A549 (cell line): ENCODE measurements around the gene RSPH9. TPM values are rescaled to one million over a fixed set of nuclear protein-coding genes. Genes with fewer than 3 reads are reported as not detected.
A peak's percentile ranks its signal among the peaks of the same experiment; 100 is the strongest.

Experiments used
- ATAC-seq, 2 experiments: fragments of 200-7000 bp in 1 of 2; fragments of >200 bp in 1 of 2; cut with Nextera tagmentation in 1 of 2; cut with Tn5 transposase in 1 of 2; 3 replicates each; pipeline versions ENCODE4 v1.8.0 to v1.9.1; 2018 to 2020; ENCODE audit warnings: mild to moderate bottlenecking in 1 of 2, moderate library complexity in 1 of 2
- CTCF ChIA-PET: fragments of 300-600 bp; sonication (Branson Sonifier 250); formaldehyde crosslinking; extraction: SDS; loops from one replicate; lab custom pipeline; 2021; ENCODE audit warnings: antibody characterized with exemption, inconsistent platforms; lab: Yijun Ruan, JAX
- POLR2A ChIA-PET: fragments of 350-600 bp; formaldehyde crosslinking; extraction: SDS; loops from one replicate; lab custom pipeline; 2021; ENCODE audit warnings: antibody characterized with exemption, inconsistent platforms; lab: Yijun Ruan, JAX
- DNase-seq, 2 experiments: peaks; one replicate each; pipeline versions ENCODE4 v3.0.0 to v3.0.0-alpha.2; 2011 to 2016; ENCODE audit warnings: low read depth in 1 of 2, low spot score in 1 of 2
- FAIRE-seq: peaks from 2 replicates; lab custom pipeline; 2011; peaks lifted over from hg19 to GRCh38; lab: Jason Lieb, UNC
- H3K27ac ChIP-seq, 2 experiments: fragments of >200 bp; sonication (Bioruptor Twin); formaldehyde crosslinking; 3 replicates each; pipeline ENCODE4 v1.5.1; 2016 to 2017
- H3K4me1 ChIP-seq: fragments of >200 bp; sonication (Bioruptor Twin); formaldehyde crosslinking; 3 replicates; pipeline ENCODE4 v1.6.1; 2016
- H3K4me2 ChIP-seq: fragments of >200 bp; sonication (Bioruptor Twin); formaldehyde crosslinking; 3 replicates; pipeline ENCODE4 v1.6.1; 2016
- H3K4me3 ChIP-seq: fragments of >200 bp; sonication (Bioruptor Twin); formaldehyde crosslinking; 3 replicates; pipeline ENCODE4 v1.5.1; 2016
- H3K9me3 ChIP-seq: fragments of >200 bp; sonication (Bioruptor Twin); formaldehyde crosslinking; 3 replicates; pipeline ENCODE4 v1.6.1; 2016
- BHLHE40 ChIP-seq: IDR thresholded peaks from 2 replicates; pipeline ENCODE4 v1.6.1; 2012; ENCODE audit warnings: low read depth, low read length, inconsistent platforms
- CBX2 ChIP-seq: fragments of 200-600 bp; sonication (generic); IDR thresholded peaks from 2 replicates; pipeline ENCODE4 v1.6.1; 2016; ENCODE audit warnings: low read depth, mild to moderate bottlenecking, borderline replicate concordance
- CBX8 ChIP-seq: fragments of 200-600 bp; sonication (generic); IDR thresholded peaks from 2 replicates; pipeline ENCODE4 v1.6.1; 2016
- CEBPB ChIP-seq, 2 experiments: fragments of >200 bp in 1 of 2; sonication (Bioruptor Twin) in 1 of 2; formaldehyde crosslinking in 1 of 2; IDR thresholded peaks; 2 replicates each; pipeline ENCODE4 v1.6.1; 2012 to 2016
- CHD4 ChIP-seq: fragments of 200-600 bp; sonication (generic); IDR thresholded peaks from 2 replicates; pipeline ENCODE4 v1.6.1; 2016; ENCODE audit warnings: antibody characterized with exemption, mild to moderate bottlenecking, borderline replicate concordance
- EHMT2 ChIP-seq: fragments of 200-600 bp; sonication (generic); IDR thresholded peaks from 2 replicates; pipeline ENCODE4 v1.6.1; 2016; ENCODE audit warnings: antibody characterized with exemption, low read depth, mild to moderate bottlenecking, moderate library complexity
- ESRRA ChIP-seq: fragments of 150-350 bp; IDR thresholded peaks from 2 replicates; pipeline ENCODE4 v1.6.1; 2014; ENCODE audit warnings: mild to moderate bottlenecking, low read length, borderline replicate concordance
- GATA3 ChIP-seq: IDR thresholded peaks from 2 replicates; pipeline ENCODE4 v1.6.1; 2012; ENCODE audit warnings: borderline replicate concordance
- HEYL ChIP-seq: fragments of 250-450 bp; sonication (Bioruptor Pico); IDR thresholded peaks from 2 replicates; pipeline ENCODE4 v1.8.0; 2021; ENCODE audit warnings: mild to moderate bottlenecking, moderate library complexity
- HOXA7 ChIP-seq: fragments of 250-450 bp; sonication (Bioruptor Pico); IDR thresholded peaks from 2 replicates; pipeline ENCODE4 v1.5.0; 2020; ENCODE audit warnings: mild to moderate bottlenecking, moderate library complexity
- JUN ChIP-seq, 2 experiments: fragments of >200 bp; sonication (Bioruptor Twin); formaldehyde crosslinking; IDR thresholded peaks; 2 replicates in 1 of 2; 3 replicates in 1 of 2; pipeline ENCODE4 v1.6.1; 2016 to 2017
- JUNB ChIP-seq: fragments of >200 bp; sonication (Bioruptor Twin); formaldehyde crosslinking; IDR thresholded peaks from 2 replicates; pipeline ENCODE4 v1.6.1; 2016
- KDM1A ChIP-seq: fragments of 200-600 bp; sonication (generic); IDR thresholded peaks from 2 replicates; pipeline ENCODE4 v1.6.1; 2016; ENCODE audit warnings: low read depth, mild to moderate bottlenecking
- MAFK ChIP-seq: fragments of 450-650 bp; IDR thresholded peaks from 2 replicates; pipeline ENCODE4 v1.6.1; 2014; ENCODE audit not compliant: partially characterized antibody
- NFE2L2 ChIP-seq: fragments of 150-350 bp; conservative IDR thresholded peaks from 2 replicates; pipeline ENCODE4 v1.6.1; 2014; ENCODE audit warnings: low read length
- NPAS2 ChIP-seq: fragments of 250-450 bp; sonication (Bioruptor Pico); IDR thresholded peaks from 2 replicates; pipeline ENCODE4 v1.8.0; 2022; ENCODE audit warnings: mild to moderate bottlenecking, moderate library complexity, borderline replicate concordance
- RAD21 ChIP-seq, 2 experiments: fragments of >200 bp in 1 of 2; sonication (Bioruptor Twin) in 1 of 2; formaldehyde crosslinking in 1 of 2; IDR thresholded peaks in 1 of 2; conservative IDR thresholded peaks in 1 of 2; 2 replicates in 1 of 2; 3 replicates in 1 of 2; pipeline ENCODE4 v1.6.1; 2012 to 2018; ENCODE audit warnings: inconsistent platforms in 1 of 2
- RFX5 ChIP-seq: fragments of 450-650 bp; IDR thresholded peaks from 2 replicates; pipeline ENCODE4 v1.7.1; 2014; ENCODE audit warnings: antibody characterized with exemption, mild to moderate bottlenecking, moderate library complexity
- RNF2 ChIP-seq: fragments of 200-600 bp; sonication (generic); IDR thresholded peaks from 2 replicates; pipeline ENCODE4 v1.6.1; 2016; ENCODE audit warnings: low read depth, mild to moderate bottlenecking, antibody characterized with exemption, moderate library complexity, borderline replicate concordance
- ZC3H11A ChIP-seq: fragments of 450-650 bp; IDR thresholded peaks from 2 replicates; pipeline ENCODE4 v1.6.1; 2014; ENCODE audit warnings: antibody characterized with exemption, mild to moderate bottlenecking
- ZNF302 ChIP-seq: fragments of 250-450 bp; sonication (Bioruptor Pico); IDR thresholded peaks from 2 replicates; pipeline ENCODE4 v1.9.0; 2021; ENCODE audit warnings: inconsistent platforms, mild to moderate bottlenecking, moderate library complexity
- WGBS: methylation state at CpG from one replicate; pipeline ENCODE4 v1.1.6; 2017; ENCODE audit errors: missing lambda C conversion rate; 5-methylcytosine and 5-hydroxymethylcytosine counted together
- polyA plus RNA-seq, 4 experiments: library from polyadenylated mRNA; depleted of rRNA in 3 of 4; stranded (reverse); fragments of >200 nt; fragmentation: RNase III in 1 of 4; extraction: RNeasy Plus Mini Kit Qiagen cat#74134 plus additional on column Dnase treatment in 1 of 4; gene quantifications; 2 replicates in 3 of 4; 3 replicates in 1 of 4; pipeline ENCODE4 v1.2.3, GENCODE V29; 2011 to 2017
- TF ChIP-seq, protein P1 (sequence below): IDR thresholded peaks from 2 replicates; pipeline ENCODE4 v1.6.1; 2012
- TF ChIP-seq, protein P2 (sequence below): fragments of >200 bp; sonication (Bioruptor Twin); formaldehyde crosslinking; IDR thresholded peaks from 2 replicates; pipeline ENCODE4 v1.6.1; 2016

The RSPH9 gene
- polyA plus RNA-seq, 2 of the 4 experiments (the other 2 are of a cell fraction) = 0.14 to 0.18 TPM

DNA sequence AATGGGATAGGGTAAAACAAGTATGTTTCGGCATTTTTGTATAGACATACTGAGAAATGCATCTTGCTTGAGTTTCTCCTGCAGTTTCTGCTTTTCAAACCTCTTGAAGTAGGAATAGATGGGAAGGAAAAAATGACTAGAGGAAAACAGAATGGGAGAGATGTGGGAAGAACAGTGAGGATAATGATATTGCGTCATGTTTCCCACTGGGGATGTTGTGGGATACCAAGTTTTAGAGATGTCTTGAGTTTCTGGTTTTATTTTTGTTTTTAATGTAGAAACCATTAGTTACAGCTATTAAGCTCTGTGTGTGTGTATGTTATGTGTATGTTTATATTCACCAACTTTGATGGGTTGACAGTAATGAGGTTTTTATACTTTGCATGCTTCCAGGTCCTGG is 44.2 kb upstream of the RSPH9 start:
- FAIRE-seq = no peak
- TF ChIP-seq CEBPB (IDR thresholded peaks at IDR 0.05) (0 out of 4 replicates have a peak, but pooled peaks of 1 of the 2 experiments have one; percentile 11), RAD21 (conservative IDR thresholded peaks at IDR 0.05 in 1 of 2, IDR thresholded peaks at IDR 0.05 in 1 of 2) (no peak), ZNF302 (CRISPR knock-in tag) (no peak), CBX8 (no peak), RFX5 (no peak), EHMT2 (no peak), ESRRA (no peak)
- TF ChIP-seq, protein P1, sequence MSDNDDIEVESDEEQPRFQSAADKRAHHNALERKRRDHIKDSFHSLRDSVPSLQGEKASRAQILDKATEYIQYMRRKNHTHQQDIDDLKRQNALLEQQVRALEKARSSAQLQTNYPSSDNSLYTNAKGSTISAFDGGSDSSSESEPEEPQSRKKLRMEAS = no peak
- TF ChIP-seq, all 56 proteins: peak for 1
- ATAC-seq (no peak), DNase-seq (no peak)
- Histone ChIP-seq H3K4me3 (no peak overlapping the region), H3K9me3 (no peaks in the 10 kb centered on the region), H3K4me2 (no peak overlapping the region), H3K4me1 (no peaks in the 10 kb centered on the region; the same call in 2 of the 3 replicates), H3K27ac (no peak overlapping the region)
- POLR2A ChIA-PET = no interaction called here
- CTCF ChIA-PET = interaction anchor here (0.7 to 1.0 kb wide), 2 partner anchors 25 to 624 kb away, joined by 3 to 4 read pairs; partner anchors contain the start of gene XPO5
- 91% methylated on average over 2 of the region's 2 CpGs for WGBS

DNA sequence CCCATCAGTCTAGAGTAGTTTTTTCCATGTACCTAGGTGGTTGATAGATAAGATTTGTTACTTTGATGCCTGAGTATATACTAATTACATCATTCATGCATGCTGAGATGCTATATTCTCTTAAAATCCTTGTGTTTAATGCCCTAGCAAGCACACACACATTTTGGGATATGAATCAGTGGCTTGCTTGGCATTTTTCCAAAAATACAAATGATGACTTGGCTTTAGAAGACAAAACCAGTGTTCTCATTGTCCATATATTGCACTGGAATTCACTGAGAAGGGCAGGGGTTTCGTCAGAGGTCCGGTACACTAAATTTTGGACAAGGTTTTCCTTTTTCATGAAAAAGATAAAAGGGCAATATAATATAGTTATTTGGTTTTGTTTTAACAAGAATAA is 40.7 kb upstream of the RSPH9 start:
- ChIA-PET POLR2A (interaction anchor here (0.9 kb wide), 1 partner anchor 10 kb away, joined by 3 read pairs; no protein-coding TSS in a partner anchor), CTCF (interaction anchor here (5.6 kb wide), 1 partner anchor 10 kb away, joined by 45 read pairs; no protein-coding TSS in a partner anchor)
- no peak for DNase-seq
- no peaks in the 10 kb centered on the region; the same call in 2 of the 3 replicates for H3K4me1 ChIP-seq
- TF ChIP-seq CHD4 = no peak
- TF ChIP-seq JUN (IDR thresholded peaks at IDR 0.05) = no peak
- no peak overlapping the region for H3K27ac ChIP-seq
- FAIRE-seq = no peak
- H3K4me2 ChIP-seq = no peak overlapping the region
- WGBS = 95% methylated on average over 2 of the region's 2 CpGs
- ATAC-seq = no peak
- no peak overlapping the region for H3K4me3 ChIP-seq
- no peaks in the 10 kb centered on the region for H3K9me3 ChIP-seq

DNA sequence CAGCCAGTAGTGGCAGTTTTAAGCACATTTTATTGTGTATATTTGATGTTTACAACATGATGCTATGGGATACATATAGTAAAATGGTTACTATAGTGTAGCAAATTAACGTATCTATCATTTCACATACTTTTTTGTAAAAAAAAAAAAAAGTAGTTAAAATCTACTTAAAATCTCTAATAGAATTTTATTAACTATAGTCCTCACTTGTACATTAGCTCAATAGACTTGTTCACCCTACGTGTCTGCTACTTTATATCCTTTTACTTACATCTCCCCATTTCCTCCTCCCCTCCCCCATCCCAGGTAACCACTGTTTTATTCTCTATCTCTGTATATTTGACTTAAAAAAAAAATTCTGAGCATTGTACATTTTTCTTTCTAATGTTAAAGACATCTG is 38.8 kb upstream of the RSPH9 start:
- no peak for ATAC-seq
- Histone ChIP-seq H3K9me3 (no peaks in the 10 kb centered on the region), H3K27ac (no peak overlapping the region), H3K4me1 (no peaks in the 10 kb centered on the region; the same call in 2 of the 3 replicates), H3K4me3 (no peak overlapping the region), H3K4me2 (no peak overlapping the region)
- no peak for TF ChIP-seq KDM1A
- no peak for TF ChIP-seq GATA3
- no peak for TF ChIP-seq JUN (IDR thresholded peaks at IDR 0.05)
- TF ChIP-seq ZNF302 (CRISPR knock-in tag) = no peak
- TF ChIP-seq CHD4 = no peak
- TF ChIP-seq, protein P2, sequence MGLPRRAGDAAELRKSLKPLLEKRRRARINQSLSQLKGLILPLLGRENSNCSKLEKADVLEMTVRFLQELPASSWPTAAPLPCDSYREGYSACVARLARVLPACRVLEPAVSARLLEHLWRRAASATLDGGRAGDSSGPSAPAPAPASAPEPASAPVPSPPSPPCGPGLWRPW = no peak
- TF ChIP-seq JUNB = no peak
- no peak for TF ChIP-seq MAFK
- TF ChIP-seq HOXA7 (CRISPR knock-in tag) = no peak
- no peak for TF ChIP-seq NPAS2
- no peak for TF ChIP-seq RAD21 (conservative IDR thresholded peaks at IDR 0.05 in 1 of 2, IDR thresholded peaks at IDR 0.05 in 1 of 2)
- TF ChIP-seq CBX2 = no peak
- TF ChIP-seq HEYL (CRISPR knock-in tag) = no peak
- TF ChIP-seq CBX8 = no peak
- TF ChIP-seq BHLHE40 = no peak
- TF ChIP-seq CEBPB (IDR thresholded peaks at IDR 0.05) = no peak
- TF ChIP-seq RNF2 = no peak
- TF ChIP-seq NFE2L2 = no peak
- no peak for TF ChIP-seq ZC3H11A
- POLR2A ChIA-PET = no interaction called here
- no peak for FAIRE-seq
- DNase-seq = no peak
- CTCF ChIA-PET = interaction anchor here (0.7 to 5.6 kb wide), 3 partner anchors 10 to 14 kb away, joined by 4 to 45 read pairs (median 4); no protein-coding TSS in a partner anchor
- 88% methylated on average over 2 of the region's 2 CpGs for WGBS
